ENCODE results near the gene IL17RE.

DNA sequence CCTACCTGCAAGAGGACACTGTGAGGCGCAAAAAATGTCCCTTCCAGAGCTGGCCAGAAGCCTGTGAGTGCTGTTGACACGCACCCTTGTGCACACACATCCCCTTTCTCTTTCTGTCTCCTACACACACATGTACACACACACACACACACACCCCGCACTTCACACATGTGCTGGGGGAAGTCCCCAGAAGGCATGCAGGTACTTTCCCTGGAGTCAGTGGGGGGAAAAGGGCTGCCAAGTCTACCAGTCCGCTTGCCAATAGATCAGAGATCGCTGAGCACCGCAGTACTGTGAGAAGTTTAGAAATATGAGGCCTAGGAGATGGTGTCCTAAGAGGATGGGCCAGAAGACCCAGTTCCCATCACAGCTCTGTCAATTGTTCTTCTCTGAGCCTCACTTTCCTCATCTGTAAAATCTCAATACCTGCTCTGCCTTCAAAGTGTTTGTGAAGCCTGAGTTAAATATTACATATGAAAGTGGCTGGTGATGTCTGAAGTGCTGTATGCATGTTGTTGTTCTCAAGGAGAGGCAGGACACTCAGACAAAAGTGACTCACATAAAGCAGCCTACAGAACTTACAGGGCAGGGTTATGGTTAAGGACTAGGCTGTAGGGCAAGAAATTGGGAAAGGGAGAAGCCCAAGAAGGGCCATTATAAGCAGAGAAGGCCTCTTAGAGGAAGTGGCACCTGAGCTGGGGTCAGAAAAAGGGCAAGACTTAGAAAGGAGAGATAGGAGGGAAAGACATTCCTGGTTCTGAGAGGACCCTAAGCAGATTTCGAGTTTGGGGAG, 6.8 kb downstream of the IL17RE start:
- TF ChIP-seq, protein P1, sequence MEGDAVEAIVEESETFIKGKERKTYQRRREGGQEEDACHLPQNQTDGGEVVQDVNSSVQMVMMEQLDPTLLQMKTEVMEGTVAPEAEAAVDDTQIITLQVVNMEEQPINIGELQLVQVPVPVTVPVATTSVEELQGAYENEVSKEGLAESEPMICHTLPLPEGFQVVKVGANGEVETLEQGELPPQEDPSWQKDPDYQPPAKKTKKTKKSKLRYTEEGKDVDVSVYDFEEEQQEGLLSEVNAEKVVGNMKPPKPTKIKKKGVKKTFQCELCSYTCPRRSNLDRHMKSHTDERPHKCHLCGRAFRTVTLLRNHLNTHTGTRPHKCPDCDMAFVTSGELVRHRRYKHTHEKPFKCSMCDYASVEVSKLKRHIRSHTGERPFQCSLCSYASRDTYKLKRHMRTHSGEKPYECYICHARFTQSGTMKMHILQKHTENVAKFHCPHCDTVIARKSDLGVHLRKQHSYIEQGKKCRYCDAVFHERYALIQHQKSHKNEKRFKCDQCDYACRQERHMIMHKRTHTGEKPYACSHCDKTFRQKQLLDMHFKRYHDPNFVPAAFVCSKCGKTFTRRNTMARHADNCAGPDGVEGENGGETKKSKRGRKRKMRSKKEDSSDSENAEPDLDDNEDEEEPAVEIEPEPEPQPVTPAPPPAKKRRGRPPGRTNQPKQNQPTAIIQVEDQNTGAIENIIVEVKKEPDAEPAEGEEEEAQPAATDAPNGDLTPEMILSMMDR (IDR thresholded peaks at IDR 0.05 in 8 of 11, conservative IDR thresholded peaks at IDR 0.05 in 3 of 11) = no peak
- TF ChIP-seq POLR2A (IDR thresholded peaks at IDR 0.05) = no peak
